Fibroblast of skin of left biceps (primary cell): ENCODE data around the gene CNTN6.

Experiments
- DNase-seq, 2 experiments: peaks; one replicate each; pipeline ENCODE4 v3.0.0-alpha.2; 2013; ENCODE audit warnings: low read depth in 2 of 2

CNTN6 gene

GRCh38 chr3:1406250-1406649 is 313.4 kb downstream of the CNTN6 start:
- DNase-seq: no peak

DNA sequence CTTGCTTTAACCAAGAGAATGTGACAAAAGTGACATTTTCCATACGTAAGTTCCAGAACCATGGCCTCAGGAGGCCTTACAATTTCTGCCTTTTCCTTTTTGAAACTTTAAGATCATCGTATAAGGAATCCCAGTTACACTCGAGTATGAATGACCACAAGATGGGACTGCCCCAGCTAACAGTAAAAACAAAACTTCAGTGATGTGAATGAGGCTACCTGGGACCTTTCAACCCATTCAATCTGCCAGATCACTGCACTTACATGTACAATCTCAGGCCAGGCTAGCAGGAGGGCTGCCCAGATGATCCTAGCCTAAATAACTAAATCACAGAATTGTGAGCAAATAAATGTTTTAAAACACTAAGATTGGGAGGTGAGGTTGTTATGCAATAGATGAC is 328.8 kb downstream of the CNTN6 start:
- DNase-seq: no peak

GRCh38 chr3:1423566-1424089 is 330.8 kb downstream of the CNTN6 start:
- DNase-seq: no peak

GRCh38 chr3:1439395-1439794 is 346.6 kb downstream of the CNTN6 start:
- DNase-seq: no peak

- DNase-seq: no peak
Observed at GRCh38 chr3:1442271-1442670, 349.4 kb downstream of the CNTN6 start.

DNA sequence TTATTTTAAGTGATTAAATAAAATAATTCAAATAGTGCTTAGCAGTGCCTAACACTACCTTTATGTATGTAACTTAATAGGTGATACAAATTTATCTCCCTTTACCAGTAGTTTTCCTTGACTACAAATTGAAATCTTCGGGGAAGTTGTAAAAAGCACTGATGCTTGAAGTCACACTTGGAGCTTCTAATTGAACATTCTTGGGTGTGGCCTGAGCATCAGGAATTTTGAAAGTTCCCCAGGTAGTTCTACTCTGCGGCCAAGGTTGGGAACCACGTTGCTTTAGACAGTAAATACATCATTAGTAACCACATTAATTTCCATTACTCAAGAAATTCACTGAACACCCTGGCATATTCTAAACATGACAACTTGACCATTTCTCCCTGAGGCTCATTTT is 351.4 kb downstream of the CNTN6 start:
- DNase-seq: no peak

DNA sequence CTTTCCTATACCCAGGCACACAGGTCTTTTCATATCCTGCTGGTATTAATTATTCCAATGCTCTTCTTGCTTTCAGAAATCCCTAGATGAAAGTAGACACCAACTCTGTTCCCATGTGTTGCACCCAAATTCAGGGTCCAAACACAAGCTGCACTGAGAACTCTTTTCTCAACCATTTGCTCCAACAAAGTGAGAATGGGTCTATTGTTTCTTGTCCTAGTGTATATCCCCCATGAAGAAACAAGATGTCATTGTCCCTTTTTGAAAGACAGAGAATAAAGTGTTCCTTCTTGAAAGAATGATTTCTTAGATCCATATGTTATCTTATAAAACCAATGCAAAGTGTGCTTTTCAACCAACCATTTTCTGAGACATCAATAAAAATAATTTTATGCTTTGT is 353.7 kb downstream of the CNTN6 start:
- no peak for DNase-seq

DNA sequence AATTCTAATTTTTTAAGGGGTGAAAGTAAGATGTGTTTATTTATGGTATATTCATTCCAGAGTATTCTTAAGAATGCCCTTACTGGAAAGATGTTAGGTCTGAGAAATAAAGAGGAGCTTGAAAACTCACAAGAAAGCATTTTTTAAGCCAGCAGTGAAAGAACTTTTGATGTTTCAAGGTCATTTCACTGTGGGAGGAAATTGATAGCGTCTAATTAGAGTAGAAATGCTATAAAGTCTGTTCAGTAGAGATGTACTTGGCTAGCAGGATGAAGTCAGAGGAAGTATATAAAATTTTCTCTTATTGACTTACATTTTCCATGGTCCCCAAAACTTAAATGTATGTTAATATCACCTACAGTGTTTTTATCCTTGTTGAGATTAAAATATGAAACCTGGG is 354.6 kb downstream of the CNTN6 start:
- DNase-seq: no peak

GRCh38 chr3:1448443-1448842 is 355.6 kb downstream of the CNTN6 start:
- DNase-seq: no peak
